ENCODE measurements around the gene PKLR.

GRCh38 chr1:155309423-155310021, 8.3 kb upstream of the PKLR start:
- TF ChIP-seq CTCF (IDR thresholded peaks at IDR 0.05) = no peak
- no peak for TF ChIP-seq POLR2A (IDR thresholded peaks at IDR 0.05)

All from testis (tissue), 2 donors.